Omental fat pad (tissue), 4 donors: Measurements from ENCODE around the gene OPN1SW. TPM values are rescaled to one million over a fixed set of nuclear protein-coding genes. Genes with fewer than 3 reads are reported as not detected.

ENCODE experiments used
- ATAC-seq: fragments of 150-250 bp; one replicate; pipeline ENCODE4 v1.9.1; 2016; ENCODE audit warnings: mild to moderate bottlenecking, moderate library complexity; ENCODE audit not compliant: low FRiP score
- DNase-seq: peaks from one replicate; pipeline ENCODE4 v3.0.0-alpha.2; 2019; ENCODE audit warnings: low spot score
- total RNA-seq, 4 donors: library from RNA; depleted of rRNA; stranded (reverse); fragments of >200 nt; gene quantifications; one replicate each; pipeline ENCODE4 v1.1.0, GENCODE V29; 2016
- TF ChIP-seq, protein P1 (sequence below), 3 donors: fragments of 450-650 bp; IDR thresholded peaks; one replicate each; pipeline ENCODE4 v1.5.1; 2016 to 2017; ENCODE audit warnings: antibody characterized with exemption in 3 of 3, mild to moderate bottlenecking in 3 of 3, moderate library complexity in 2 of 3

Gene OPN1SW
- total RNA-seq, 4 donors from 2014 or later: not detected

DNA sequence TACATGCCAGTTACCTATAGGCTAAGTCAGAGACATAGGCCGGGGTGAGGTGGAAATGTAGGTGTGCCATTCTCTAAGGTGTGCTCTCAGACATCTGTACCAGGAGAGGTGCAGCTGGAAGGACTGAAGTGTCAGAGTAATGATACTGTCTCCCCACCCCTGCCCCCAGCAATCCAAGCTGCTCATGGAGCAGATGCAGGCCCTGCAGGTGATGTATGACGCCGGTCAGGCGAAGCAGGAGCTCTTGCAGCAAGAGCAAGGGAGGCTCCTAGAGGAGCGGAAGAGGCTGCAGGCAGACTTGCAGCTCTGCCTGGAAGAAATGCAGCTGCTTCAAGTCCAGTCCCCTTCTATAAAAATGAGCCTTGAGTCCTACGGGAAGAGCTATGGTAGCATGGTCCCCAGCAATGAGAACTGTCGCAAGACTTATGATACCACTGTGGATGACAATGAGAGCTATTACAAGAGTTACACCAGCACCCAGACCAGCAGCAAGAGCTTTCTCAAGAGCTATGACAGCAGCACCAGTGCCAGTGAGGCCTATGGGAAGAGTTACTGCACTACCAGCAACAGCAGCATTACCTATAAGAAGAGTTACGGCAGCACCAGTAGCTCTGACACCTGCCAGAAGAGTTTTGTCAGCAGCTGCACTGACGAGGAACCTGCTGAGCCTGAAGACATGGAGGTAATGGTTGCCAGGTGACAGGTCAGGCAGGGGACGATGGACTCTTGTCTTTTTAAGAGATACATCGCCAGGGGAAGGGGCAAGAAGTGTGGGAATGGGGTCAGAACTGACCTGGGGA is 36.2 kb upstream of the OPN1SW start:
- TF ChIP-seq, protein P1, sequence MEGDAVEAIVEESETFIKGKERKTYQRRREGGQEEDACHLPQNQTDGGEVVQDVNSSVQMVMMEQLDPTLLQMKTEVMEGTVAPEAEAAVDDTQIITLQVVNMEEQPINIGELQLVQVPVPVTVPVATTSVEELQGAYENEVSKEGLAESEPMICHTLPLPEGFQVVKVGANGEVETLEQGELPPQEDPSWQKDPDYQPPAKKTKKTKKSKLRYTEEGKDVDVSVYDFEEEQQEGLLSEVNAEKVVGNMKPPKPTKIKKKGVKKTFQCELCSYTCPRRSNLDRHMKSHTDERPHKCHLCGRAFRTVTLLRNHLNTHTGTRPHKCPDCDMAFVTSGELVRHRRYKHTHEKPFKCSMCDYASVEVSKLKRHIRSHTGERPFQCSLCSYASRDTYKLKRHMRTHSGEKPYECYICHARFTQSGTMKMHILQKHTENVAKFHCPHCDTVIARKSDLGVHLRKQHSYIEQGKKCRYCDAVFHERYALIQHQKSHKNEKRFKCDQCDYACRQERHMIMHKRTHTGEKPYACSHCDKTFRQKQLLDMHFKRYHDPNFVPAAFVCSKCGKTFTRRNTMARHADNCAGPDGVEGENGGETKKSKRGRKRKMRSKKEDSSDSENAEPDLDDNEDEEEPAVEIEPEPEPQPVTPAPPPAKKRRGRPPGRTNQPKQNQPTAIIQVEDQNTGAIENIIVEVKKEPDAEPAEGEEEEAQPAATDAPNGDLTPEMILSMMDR (IDR thresholded peaks at IDR 0.05): no peak
- DNase-seq (no peak), ATAC-seq (no peak)

DNA sequence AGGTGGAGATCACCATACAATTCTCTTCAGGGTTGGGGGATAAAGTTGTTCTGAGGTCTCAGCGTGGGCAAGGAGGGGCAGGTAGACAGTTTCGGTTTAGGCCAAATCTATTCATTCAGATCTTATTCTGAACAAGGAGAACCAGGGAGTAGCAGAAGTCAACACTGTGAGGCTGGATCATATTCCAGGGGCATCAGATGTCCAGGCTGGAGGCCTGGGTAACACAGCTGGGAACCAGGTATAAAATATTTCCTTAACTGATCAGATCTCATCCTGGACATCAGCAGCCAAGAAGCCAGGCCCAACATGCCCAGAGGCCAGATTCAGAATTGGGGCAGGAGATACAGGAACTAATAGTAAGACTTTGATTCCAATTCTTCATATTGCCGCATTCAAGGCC is 35.4 kb upstream of the OPN1SW start:
- DNase-seq (no peak), ATAC-seq (no peak)
- TF ChIP-seq, protein P1 (IDR thresholded peaks at IDR 0.05): no peak

DNA sequence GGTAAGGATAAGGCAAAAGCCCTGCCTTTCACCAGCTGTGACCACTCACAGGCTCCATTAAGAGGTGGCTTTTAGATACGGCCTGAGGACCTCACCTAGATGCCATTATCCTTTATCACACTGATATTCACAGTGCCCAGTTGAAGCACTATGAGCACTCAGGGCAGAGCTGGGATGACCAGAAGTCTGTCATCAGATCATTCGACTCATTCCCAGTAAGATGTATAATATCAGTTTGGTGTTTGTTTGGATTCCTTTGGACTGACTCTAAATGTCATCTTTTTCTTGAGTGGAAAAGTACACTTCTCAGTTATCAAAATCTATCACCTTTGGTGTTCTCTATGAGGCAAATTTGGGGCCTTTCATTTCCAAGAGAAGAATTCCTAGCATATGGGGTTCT is 34.9 kb upstream of the OPN1SW start:
- TF ChIP-seq, protein P1 (IDR thresholded peaks at IDR 0.05): no peak
- ATAC-seq: no peak
- DNase-seq: no peak

DNA sequence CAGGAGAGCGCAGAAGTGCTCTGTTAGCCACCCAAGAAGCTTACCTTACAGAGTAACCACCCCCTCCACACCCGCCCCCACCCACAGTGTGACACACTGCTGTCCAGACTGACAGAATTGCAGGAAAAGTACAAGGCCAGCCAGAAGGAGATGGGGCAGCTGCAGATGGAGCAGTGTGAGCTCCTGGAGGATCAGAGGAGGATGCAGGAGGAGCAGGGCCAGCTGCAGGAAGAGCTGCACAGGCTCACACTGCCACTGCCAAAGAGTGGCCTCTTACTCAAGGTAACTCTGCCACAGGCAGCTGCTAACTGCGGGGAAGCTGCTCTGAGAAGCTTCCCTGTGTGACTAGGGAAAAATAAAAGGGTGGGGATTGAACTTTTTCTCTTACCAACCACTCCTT is 33.8 kb upstream of the OPN1SW start:
- TF ChIP-seq, protein P1 (IDR thresholded peaks at IDR 0.05): no peak
- ATAC-seq: no peak
- DNase-seq: no peak

DNA sequence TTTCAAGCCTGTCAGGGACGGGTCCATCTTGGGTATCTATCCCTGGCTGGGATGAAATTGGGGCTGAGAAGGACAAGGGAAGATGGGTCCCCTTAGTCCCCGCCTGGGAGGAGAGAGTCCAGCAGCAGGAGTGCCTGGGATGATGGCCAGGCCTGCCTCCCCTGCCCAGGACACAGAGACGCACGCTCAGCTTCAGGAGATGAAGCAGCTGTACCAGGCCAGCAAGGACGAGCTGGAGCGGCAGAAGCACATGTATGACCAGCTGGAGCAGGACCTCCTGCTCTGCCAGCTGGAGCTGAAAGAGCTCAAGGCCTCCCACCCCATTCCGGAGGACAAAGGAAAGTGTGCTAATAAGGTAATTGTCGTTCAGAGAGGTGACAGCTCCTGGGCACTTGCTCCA is 31.6 kb upstream of the OPN1SW start:
- TF ChIP-seq, protein P1 (IDR thresholded peaks at IDR 0.05): no peak
- DNase-seq (no peak), ATAC-seq (no peak)

DNA sequence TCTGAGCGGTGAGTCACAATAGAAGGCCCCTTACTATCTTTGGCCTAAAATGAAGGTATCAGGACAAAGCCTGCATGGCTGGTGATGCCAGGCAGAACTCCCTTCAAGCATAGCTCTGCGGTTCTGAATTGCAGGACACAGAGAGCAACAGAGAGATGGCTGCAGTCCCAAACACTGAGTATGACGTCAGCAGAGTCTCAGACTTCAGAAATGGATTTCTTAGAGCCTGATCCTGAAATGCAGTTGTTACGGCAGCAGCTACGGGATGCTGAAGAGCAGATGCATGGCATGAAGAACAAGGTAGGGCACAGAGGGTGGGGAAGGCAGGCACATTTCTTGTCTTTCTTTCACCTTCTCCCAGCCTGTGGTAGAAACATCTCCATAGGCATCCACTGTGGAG is 29.6 kb upstream of the OPN1SW start:
- DNase-seq (no peak), ATAC-seq (no peak)
- TF ChIP-seq, protein P1 (IDR thresholded peaks at IDR 0.05): no peak

DNA sequence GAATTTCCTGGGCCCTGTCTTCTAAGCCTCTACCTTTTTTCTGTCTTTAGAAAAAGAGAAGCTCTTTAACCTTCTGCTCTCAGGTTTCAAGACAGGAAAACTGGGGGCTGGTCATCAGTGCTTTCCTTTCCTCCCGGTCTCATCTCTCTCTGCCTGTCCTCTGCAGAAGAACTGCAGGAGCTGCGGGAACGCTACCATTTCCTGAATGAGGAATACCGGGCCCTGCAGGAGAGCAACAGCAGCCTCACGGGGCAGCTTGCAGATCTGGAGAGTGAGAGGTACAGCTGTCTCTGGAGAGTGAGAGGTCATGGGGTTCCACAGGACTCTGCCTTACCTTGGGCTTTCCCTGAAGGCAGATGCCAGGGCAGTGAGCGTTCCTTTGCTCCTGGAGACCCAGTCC is 28.9 kb upstream of the OPN1SW start:
- DNase-seq (no peak), ATAC-seq (no peak)
- TF ChIP-seq, protein P1 (IDR thresholded peaks at IDR 0.05): no peak
